ELF-1 (cell line): Measurements from ENCODE around the gene PRCC.

Experiments
- DNase-seq: peaks from one replicate; pipeline ENCODE4 v3.0.0-alpha.2; 2016; ENCODE audit warnings: low read depth, low spot score

The PRCC gene

GRCh38 chr1:156796340-156797097 is 29.2 kb downstream of the PRCC start:
- no peak for DNase-seq

GRCh38 chr1:156797212-156797871 is 30.0 kb downstream of the PRCC start:
- DNase-seq: peak; percentile 64

- DNase-seq: peak; percentile 41
Observed at GRCh38 chr1:156801409-156802121, 34.2 kb downstream of the PRCC start.

- no peak for DNase-seq
Observed at GRCh38 chr1:156802421-156802935, 35.1 kb downstream of the PRCC start.

- no peak for DNase-seq
Observed at GRCh38 chr1:156803086-156803851, 35.9 kb downstream of the PRCC start.

GRCh38 chr1:156804026-156804425 is 36.7 kb downstream of the PRCC start:
- DNase-seq: no peak

- DNase-seq: no peak
Observed at GRCh38 chr1:156804572-156805243, 37.4 kb downstream of the PRCC start.

- no peak for DNase-seq
Observed at GRCh38 chr1:156805766-156806511, 38.6 kb downstream of the PRCC start.

- no peak for DNase-seq
Observed at GRCh38 chr1:156806512-156807440, 39.4 kb downstream of the PRCC start.

GRCh38 chr1:156807627-156808026 is 40.3 kb downstream of the PRCC start:
- no peak for DNase-seq

GRCh38 chr1:156808186-156809030 is 41.1 kb downstream of the PRCC start:
- no peak for DNase-seq

- no peak for DNase-seq
Observed at GRCh38 chr1:156809281-156809680, 41.9 kb downstream of the PRCC start.

GRCh38 chr1:156809711-156810366 is 42.5 kb downstream of the PRCC start:
- DNase-seq: no peak

GRCh38 chr1:156811168-156811567 is 43.8 kb downstream of the PRCC start:
- DNase-seq: no peak

- DNase-seq: no peak
Observed at GRCh38 chr1:156812293-156812990, 45.1 kb downstream of the PRCC start.

GRCh38 chr1:156813298-156813697 is 46.0 kb downstream of the PRCC start:
- no peak for DNase-seq
